IPS-NIHi11 (cell line): ENCODE results near the gene STK36.

ENCODE experiments used
- DNase-seq: peaks from one replicate; pipeline ENCODE4 v3.0.0; 2012; ENCODE audit warnings: mixed read lengths, low spot score

Gene STK36, protein sequence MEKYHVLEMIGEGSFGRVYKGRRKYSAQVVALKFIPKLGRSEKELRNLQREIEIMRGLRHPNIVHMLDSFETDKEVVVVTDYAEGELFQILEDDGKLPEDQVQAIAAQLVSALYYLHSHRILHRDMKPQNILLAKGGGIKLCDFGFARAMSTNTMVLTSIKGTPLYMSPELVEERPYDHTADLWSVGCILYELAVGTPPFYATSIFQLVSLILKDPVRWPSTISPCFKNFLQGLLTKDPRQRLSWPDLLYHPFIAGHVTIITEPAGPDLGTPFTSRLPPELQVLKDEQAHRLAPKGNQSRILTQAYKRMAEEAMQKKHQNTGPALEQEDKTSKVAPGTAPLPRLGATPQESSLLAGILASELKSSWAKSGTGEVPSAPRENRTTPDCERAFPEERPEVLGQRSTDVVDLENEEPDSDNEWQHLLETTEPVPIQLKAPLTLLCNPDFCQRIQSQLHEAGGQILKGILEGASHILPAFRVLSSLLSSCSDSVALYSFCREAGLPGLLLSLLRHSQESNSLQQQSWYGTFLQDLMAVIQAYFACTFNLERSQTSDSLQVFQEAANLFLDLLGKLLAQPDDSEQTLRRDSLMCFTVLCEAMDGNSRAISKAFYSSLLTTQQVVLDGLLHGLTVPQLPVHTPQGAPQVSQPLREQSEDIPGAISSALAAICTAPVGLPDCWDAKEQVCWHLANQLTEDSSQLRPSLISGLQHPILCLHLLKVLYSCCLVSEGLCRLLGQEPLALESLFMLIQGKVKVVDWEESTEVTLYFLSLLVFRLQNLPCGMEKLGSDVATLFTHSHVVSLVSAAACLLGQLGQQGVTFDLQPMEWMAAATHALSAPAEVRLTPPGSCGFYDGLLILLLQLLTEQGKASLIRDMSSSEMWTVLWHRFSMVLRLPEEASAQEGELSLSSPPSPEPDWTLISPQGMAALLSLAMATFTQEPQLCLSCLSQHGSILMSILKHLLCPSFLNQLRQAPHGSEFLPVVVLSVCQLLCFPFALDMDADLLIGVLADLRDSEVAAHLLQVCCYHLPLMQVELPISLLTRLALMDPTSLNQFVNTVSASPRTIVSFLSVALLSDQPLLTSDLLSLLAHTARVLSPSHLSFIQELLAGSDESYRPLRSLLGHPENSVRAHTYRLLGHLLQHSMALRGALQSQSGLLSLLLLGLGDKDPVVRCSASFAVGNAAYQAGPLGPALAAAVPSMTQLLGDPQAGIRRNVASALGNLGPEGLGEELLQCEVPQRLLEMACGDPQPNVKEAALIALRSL (N-terminal part only)

DNA sequence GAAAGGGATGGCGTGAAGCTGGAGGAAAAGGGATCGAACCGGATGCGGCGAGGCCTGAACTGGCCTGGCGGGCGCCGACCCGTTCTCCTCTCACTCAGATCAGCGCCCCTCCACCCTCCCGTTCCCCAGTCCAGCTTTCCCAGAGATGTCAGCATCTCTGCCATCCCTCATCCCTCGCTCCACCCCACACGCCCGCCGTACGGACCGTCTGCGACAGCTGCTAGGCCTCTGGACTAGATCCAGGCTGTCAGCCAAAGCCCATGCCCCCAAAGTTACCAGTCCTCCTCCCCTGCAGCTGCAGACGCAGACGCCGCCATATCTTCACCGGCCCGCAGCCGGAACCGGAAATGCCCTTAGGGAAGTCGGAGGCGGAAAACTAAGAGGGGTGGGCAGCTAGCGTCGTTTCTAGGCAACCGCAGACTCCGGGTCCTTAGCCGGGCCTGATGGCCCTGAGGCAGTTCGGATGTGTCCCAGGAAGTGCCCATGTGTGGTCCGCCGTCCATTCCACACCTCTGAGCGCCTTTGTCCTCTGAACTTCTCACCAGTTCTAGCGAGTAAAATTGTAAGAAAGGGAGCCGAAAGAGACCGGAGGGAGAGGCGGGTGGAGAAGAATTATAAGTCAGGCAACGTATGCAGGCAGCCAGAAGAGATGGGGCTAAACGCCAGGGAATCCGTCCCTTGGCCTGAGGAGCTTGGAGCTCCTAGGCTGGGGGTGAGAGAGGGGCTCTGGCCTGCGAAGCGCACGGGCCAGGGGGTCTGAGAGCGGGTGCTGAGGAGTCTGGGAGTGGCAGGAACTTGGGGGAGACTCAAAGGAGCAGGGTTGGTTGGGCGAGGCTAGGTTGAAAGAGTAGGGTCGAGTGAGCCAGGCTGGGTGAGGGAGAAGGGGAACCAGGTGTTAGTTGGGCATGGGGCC, at the start of gene STK36, which contains the start of gene RNF25:
STK36 (plus strand) TSS at position 433 of the 913 bp plus-strand sequence. CDS start 744 bp downstream, outside the sequence.
RNF25 (minus strand) TSS at position 349 of the 913 bp plus-strand sequence; CDS start at position 317, 32 bp downstream.
- DNase-seq = peak; percentile 96

DNA sequence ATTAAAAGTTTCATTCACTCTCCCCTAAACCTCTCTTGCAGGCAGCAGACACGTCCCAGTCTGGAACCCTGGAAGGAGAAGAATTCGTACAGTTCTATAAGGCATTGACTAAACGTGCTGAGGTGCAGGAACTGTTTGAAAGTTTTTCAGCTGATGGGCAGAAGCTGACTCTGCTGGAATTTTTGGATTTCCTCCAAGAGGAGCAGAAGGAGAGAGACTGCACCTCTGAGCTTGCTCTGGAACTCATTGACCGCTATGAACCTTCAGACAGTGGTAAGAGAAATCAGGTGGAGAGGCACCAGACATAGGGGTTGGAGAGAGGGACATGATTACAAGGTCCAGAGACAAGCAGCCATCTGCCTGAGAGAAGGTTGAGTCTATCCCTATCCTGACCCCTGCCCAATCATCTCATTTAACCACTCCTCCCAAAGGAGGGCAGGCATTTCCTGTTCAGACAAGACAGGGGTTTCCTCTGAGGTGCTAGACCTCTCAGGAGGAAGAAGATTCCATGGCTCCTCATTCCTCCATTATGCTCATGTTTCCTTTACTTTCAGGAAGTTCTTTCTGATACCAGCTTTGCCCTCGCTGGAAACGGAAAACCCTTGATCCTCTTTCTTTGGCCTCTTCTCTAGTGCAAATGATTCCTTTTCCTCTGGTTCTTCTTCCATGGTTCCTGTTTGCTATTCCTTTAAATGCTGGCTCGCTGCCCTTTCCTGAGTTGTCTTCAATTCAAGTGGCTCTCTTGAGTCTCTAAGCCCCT, 49.1 kb upstream of the STK36 start:
- no peak for DNase-seq

DNA sequence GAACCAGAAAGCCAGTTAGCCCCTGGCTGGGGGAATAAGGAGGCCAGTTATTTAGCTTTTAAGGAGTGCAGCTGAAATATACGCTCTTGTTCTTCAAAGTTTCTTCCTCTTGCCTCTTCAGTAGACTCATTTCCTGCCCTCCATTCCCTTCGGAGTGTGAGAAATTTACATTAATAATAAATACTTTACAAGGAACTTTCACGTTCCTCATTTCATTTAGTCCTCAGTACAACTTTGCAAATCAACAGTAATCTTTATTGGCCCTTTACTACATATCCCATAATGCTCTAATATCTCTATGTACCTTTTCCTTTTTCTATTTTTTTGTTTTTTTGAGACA, 48.5 kb upstream of the STK36 start:
- DNase-seq = no peak

DNA sequence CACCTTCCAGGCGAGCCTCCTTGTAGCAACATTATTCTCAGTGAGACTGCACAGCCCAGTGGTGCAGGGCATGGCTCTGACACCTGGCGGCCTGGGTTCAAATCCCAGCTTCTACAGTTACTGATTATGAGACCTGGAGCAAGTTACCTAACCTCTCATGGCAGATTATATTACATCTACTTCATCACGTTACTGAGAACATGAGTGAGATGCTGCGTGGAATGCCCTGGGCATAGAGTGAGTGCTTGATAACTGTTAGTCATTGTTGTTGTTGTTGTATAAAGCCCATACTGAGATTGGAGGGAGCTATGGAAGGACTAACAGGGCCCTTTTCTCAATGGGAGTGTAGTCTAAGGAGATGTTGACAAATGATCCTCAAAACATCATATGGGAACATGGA, 45.5 kb upstream of the STK36 start:
- DNase-seq = no peak

DNA sequence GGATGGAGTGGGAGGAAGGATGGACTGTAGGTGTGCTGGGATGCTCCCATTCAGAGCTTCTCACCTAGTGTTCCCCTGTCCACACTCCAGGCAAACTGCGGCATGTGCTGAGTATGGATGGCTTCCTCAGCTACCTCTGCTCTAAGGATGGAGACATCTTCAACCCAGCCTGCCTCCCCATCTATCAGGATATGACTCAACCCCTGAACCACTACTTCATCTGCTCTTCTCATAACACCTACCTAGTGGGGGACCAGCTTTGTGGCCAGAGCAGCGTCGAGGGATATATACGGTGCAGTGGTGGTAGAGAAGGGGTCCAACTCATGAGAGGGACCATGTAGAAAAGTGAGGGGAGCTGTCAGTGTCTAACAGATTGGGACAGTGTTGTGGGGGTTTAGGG, 43.9 kb upstream of the STK36 start:
- DNase-seq = no peak

DNA sequence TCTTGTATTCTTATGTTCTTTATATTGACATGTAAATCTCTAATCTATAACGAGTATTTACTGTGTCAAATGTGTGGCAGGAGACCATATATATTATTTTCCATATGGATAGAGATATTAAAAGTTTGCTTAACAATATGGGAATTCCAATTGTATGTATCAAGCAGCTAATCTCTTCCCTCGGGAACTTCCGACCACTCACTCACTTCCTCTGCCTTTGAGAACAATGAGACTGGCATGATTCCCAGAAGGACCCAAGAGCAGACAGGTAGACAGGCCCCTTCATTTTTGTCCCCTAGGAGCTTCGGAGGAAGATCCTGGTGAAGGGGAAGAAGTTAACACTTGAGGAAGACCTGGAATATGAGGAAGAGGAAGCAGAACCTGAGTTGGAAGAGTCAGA, 40.0 kb upstream of the STK36 start:
- no peak for DNase-seq

DNA sequence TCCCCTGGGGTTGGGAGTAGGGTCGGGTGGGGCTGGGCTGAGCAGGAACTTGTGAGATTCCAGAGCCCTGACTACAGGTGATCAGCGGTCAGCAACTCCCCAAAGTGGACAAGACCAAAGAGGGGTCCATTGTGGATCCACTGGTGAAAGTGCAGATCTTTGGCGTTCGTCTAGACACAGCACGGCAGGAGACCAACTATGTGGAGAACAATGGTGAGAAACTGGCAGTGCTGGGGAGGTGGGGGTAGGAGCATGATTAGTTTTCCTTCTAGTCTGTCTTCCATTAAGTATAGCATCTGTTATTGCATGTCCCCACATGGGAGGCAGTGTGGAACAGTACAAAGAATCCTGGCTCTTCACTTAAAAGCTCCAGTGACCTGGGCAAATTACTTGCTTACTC, 36.2 kb upstream of the STK36 start:
- DNase-seq = no peak

DNA sequence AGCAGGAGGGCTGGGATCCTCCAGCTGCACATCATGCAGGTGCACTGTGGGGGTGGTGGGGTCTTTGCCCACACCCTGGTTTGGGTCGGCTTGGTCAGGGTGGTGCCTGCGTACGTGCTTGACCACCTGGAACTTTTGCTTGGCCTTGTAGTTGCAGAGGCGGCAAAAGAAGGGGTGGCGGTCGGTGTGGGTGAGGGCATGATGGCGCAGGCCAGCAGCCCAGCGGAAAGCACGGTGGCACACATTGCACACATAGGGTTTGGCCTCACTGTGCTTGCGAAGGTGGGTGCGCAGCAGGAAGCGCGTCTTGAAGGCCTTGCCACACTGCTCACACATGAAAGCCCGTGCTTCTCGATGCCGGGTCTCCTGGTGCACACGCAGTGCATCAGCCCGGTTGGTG, 33.5 kb upstream of the STK36 start:
- no peak for DNase-seq

DNA sequence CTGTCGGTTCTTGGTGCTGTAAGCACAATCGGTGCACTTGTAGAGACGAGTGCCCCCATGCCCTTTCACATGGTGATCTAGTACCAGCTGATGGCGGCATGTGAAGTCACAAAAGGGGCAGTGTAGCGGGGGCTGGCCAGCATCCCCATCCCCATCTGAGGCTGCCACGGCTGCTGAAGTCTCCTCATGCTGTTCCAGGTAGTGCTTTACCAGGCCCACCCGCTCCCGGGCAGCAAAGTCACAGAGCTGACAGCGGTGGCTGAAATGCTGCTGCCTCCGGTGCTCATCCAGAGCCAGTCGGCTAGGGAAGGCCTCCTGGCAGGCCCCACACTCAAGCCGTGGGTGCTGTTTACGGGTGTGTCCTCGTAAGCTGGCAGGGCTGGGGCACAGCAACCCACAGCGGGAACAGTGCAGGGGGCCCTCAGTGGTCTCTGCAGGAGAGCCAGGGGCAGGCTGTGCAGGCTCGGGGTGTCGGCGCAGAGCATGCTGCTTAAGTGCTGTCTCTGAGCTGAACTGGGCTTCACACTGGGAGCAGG, 29.7 kb upstream of the STK36 start:
- DNase-seq = no peak

DNA sequence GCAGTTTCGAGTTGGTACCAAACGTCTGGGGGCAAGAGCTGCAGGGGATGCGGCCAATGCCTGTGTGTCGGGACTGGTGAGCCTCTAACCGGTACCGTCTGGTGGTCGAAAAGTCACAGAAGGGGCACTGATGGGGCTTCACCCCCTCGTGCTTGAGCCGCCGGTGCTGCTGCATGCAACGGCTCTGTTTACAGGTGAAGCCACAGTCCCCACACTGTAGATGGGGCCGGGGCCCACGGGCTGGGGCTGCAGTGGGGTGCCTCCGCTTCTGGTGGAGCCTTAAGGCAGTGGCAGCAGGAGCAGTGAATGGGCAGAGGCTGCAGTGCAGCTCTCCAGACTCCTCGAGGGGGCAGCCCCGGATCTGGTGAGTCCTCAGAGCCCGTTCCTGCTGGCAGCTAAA, 29.1 kb upstream of the STK36 start:
- no peak for DNase-seq

DNA sequence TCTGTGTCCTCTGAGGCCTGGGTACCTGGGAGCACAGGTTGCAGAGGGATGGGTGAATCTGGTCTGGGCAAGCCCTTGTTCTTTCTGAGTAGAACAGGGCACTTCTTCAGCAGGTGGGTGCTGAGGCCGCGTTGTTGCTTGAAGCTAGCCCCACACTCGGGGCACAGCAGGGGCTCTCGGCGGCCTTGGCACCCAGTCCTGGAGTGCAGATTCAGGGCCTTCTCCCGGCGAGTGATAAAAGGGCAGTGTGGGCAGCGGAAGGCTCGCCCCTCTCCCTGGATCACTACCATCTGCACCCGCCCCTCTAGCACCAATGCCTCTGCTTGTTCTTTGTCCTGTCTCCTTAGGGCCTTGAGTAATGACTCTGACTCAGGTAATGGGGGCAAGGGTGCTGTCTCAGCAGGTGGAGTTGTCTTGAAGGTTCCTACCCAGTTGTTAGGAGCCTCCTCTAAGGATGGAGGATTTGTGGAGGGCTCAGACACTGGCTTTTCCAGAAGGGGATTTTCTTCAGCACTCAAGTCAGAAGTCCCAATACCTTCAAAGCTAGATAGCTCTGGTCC, 28.1 kb upstream of the STK36 start:
- DNase-seq = no peak

DNA sequence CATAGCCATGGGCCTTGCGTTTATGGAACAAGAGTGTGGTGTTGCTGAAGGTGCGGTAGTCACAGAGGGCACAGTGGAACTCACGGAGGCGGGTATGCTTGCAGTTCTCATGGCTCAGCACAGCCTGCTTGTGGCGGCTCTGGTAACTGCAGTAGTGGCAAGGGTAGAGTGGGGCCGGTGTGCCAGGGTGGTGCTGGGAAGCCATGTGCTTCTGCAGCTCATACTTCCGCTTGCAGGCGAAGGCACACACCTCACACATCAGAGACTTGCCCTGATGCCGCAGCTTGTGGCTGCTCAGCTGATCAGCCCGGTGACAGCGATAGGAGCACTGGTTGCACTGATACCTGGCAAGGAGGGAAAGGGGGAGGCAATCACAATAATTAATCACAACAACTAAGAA, 27.2 kb upstream of the STK36 start:
- no peak for DNase-seq

DNA sequence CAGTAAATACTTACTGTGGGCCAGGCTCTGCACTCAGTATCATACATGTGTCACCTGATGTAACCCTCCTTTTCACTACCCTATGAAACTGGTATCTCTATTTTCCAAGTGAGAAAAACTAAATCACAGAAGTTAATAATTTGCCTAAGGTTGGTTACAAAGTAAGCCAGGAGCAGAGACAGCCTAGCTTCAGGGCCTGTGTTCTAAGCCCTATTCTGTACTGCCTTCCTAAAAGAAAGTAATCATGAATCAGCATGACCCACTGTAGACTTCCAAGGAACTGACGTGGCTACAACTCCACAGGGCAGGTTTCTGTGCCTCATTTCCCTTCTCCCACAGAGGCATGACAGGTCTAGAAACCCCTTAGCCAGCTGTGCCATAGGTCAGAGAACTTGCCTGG, 26.8 kb upstream of the STK36 start:
- DNase-seq = no peak

DNA sequence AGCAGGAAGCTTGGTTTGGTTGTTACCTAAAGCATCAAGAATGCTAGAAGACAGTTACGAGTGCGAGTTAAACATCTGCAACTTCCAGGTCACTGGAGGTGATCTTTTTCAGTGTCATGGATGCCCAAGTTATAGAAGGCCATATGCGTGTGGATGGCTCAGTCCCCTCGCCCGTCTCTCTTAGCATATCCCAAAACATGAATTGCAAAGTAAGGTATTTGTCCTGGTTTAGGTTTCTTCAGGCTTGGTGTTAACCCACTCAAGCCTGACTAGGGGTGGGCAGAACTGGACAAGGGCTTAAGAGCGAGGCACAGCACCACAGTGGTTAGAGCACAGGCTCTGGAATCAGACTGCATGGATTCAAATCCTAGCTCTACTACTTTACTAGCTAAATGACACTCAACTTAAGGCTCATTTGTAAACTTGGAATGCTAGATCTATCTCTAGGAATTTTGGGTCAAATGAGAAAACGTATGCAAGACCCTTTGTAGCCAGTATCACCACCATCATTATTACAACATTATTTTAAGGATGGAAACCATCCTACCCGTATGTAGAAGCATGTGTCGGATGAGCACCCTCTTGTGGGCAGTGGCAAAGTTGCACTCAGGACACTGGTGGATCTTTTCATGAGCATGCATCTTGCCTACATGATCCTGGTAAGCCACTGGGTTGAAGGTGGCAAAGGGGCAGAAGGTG, 23.6 kb upstream of the STK36 start:
- DNase-seq = peak; percentile 75

DNA sequence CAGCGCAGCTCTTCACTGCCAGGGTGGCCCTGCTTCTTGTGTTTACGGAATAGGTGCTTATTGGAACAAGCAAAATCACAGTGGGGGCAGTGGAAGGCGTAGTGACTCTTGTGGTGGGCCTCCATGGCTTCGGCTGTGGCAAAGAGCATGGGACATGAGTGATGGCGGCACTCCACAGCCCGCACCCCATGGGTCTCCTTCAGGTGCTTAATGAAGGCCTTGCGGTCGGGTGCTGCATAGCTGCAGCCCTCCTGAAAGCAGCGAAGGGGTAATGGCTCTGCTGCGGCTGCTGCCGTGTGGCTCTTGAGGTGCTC, 23.1 kb upstream of the STK36 start:
- no peak for DNase-seq

DNA sequence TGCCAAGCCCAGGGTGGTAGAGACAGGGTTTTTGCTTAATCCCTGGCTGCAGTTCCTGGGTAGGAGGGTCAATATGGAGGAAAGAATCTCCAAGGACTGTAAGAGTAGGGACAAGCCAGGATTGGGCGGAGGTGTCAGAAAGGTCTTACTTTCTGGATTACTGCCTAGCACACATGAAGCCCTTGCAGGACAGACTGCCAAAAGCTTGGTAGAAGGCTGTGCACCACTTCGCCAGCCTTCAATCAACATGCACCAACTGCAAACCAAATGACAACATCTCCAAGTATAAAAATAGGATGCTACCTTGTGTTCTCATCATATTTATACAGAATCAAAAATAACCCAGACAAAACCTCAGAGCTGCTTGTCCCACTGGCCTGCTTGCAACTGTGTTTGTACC, 16.1 kb upstream of the STK36 start:
- no peak for DNase-seq

DNA sequence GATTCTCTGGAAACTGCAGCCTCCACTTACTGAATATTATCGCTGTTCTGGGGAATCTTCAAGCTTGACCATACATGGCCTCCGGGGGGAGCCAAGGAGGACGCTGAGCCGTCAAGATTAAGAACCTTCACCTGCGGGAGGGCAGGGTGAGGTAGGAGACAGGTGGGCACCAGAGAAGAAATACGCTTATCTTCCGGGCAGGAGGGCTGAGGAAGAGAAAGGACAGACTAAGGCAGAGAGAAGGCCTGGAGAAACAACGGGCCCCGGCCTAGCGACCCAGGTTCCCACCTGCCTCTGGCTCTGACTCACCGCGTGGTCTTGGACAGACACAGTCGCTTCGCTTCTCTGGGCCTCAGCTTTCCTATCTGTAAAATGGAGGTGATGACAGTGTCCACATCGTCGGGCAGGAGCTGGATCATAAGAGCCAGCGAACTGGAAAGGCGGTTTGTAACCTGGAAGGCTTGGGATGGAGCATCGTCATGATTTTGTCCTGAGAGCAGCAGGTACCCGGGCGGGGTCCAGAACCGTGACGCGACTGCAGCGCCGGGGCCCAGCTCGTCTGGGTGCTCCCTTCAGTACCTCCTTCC, 13.1 kb upstream of the STK36 start:
- DNase-seq = peak; percentile 77

DNA sequence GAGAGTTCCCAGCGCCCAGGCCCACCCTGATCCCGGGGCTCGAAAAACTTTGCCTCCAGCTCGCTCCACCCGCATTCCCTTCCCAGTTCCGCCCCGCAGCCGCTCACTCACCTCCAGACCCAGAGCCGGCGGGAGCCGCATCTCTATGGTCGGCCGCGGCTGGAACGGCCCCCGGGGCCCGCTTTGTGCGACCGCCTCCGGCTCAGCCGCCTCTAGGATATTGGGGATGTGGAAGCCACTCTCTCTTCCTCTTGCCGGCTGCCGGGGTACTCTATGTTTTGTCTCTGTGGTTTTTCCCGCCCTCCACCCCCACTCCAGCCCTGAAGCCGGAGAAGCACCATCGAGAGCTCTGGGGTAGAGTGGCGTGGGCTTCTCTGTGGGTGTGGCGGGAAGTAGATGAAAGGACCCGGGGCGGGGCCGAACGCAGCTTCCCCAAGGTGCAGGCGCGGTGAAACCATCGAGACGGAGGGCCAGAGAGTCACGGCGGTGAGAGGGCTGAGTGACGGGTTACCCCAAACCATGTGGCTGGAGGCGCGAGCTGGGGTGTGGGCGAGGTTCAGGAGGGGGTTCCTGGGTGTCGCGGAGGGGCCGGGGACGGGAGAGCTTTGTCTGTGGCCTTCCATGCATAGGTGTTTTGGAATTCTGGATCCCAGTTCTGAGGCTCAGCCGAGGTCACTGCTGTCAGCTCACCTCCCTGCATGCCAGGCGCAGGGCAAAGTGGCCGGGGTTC, 12.5 kb upstream of the STK36 start, which contains the start of the genes BCS1L and ZNF142:
BCS1L (plus strand) TSS at position 426 of the 730 bp plus-strand sequence. CDS start 1,305 bp downstream, outside the sequence.
ZNF142 (minus strand) TSS at position 366 of the 730 bp plus-strand sequence. CDS start 3,194 bp downstream, outside the sequence.
- DNase-seq = peak; percentile 96
